ENCODE measurements around the gene APOF.

Gene APOF

DNA sequence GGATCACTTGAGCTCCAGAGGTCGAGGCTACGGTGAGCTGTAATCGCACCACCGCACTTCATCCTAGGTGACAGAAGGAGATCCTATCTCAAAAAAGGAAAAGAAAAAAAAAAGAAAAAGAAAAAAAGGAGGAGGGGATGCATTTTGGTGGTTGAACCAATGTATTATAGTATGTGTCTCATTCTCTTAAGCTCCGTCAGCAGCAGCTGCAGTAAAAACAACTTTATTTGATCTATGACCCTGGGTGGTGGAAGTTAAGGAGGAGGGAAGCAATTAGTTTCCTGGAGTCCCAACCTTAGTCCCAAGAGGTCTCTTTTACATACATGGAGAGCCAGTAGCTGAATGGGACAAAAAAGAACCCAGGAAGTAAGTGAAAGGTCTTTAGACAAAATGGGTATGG lies 26.8 kb upstream of the APOF start:
- Histone ChIP-seq H3K4me1 (ENCODE audit: insufficient read depth, low read length) (no peaks in the 10 kb centered on the region), H3K27me3 (ENCODE audit: insufficient read depth, low read length) (no peaks in the 10 kb centered on the region), H3K4me3 (ENCODE audit: low read length) (no peak overlapping the region), H3K9ac (ENCODE audit: low read depth, low read length) (no peak overlapping the region), H3K9me3 (ENCODE audit: insufficient read depth, low read depth, low read length) (no peaks in the 10 kb centered on the region), H3K36me3 (ENCODE audit: insufficient read depth, low read depth, low read length) (no peaks in the 10 kb centered on the region), H3K27ac (ENCODE audit: low read length) (no peak overlapping the region)

- H3K27ac ChIP-seq (ENCODE audit: low read length): no peak overlapping the region
- H3K9me3 ChIP-seq (ENCODE audit: insufficient read depth, low read depth, low read length): no peaks in the 10 kb centered on the region
- no peak overlapping the region for H3K4me3 ChIP-seq (ENCODE audit: low read length)
- no peaks in the 10 kb centered on the region for H3K27me3 ChIP-seq (ENCODE audit: insufficient read depth, low read length)
- no peak overlapping the region for H3K9ac ChIP-seq (ENCODE audit: low read depth, low read length)
- no peaks in the 10 kb centered on the region for H3K4me1 ChIP-seq (ENCODE audit: insufficient read depth, low read length)
- H3K36me3 ChIP-seq (ENCODE audit: insufficient read depth, low read depth, low read length): no peaks in the 10 kb centered on the region
These were observed 24.6 kb upstream of the APOF start for GRCh38 chr12:56387152-56387736.

DNA sequence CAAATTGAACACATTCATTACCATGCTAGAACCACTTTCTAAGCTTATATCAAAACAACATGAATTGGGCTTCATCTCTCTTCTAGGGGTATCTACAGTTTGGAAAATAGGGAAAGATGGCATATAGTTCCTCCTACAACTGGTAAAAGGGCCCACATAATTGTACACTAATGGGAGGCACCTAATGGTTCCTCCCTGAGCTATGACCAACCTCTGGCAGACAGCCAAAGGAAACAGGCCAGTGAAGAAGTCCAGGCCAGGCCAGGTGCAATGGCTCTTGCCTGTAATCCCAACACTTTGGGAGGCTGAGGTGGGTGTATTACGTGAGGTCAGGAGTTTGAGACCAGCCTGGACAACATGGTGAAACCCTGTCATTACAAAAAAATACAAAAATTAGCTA lies 23.2 kb upstream of the APOF start:
- Histone ChIP-seq H3K9me3 (ENCODE audit: insufficient read depth, low read depth, low read length) (no peaks in the 10 kb centered on the region), H3K4me1 (ENCODE audit: insufficient read depth, low read length) (no peaks in the 10 kb centered on the region), H3K36me3 (ENCODE audit: insufficient read depth, low read depth, low read length) (no peaks in the 10 kb centered on the region), H3K9ac (ENCODE audit: low read depth, low read length) (no peak overlapping the region), H3K27ac (ENCODE audit: low read length) (no peak overlapping the region), H3K27me3 (ENCODE audit: insufficient read depth, low read length) (no peaks in the 10 kb centered on the region), H3K4me3 (ENCODE audit: low read length) (no peak overlapping the region)

GRCh38 chr12:56382611-56383010 lies 20.0 kb upstream of the APOF start:
- Histone ChIP-seq H3K27ac (ENCODE audit: low read length) (no peak overlapping the region), H3K36me3 (ENCODE audit: insufficient read depth, low read depth, low read length) (no peaks in the 10 kb centered on the region), H3K4me1 (ENCODE audit: insufficient read depth, low read length) (peaks cover 2% of the 10 kb centered on the region; the same call in 1 of the 2 replicates), H3K4me3 (ENCODE audit: low read length) (no peak overlapping the region), H3K9ac (ENCODE audit: low read depth, low read length) (no peak overlapping the region), H3K9me3 (ENCODE audit: insufficient read depth, low read depth, low read length) (no peaks in the 10 kb centered on the region), H3K27me3 (ENCODE audit: insufficient read depth, low read length) (no peaks in the 10 kb centered on the region)

GRCh38 chr12:56377989-56378316 lies 15.3 kb upstream of the APOF start:
- Histone ChIP-seq H3K27ac (ENCODE audit: low read length) (no peak overlapping the region), H3K9ac (ENCODE audit: low read depth, low read length) (no peak overlapping the region), H3K9me3 (ENCODE audit: insufficient read depth, low read depth, low read length) (no peaks in the 10 kb centered on the region), H3K4me1 (ENCODE audit: insufficient read depth, low read length) (peaks cover 5% of the 10 kb centered on the region; the same call in 1 of the 2 replicates), H3K27me3 (ENCODE audit: insufficient read depth, low read length) (no peaks in the 10 kb centered on the region), H3K4me3 (ENCODE audit: low read length) (no peak overlapping the region), H3K36me3 (ENCODE audit: insufficient read depth, low read depth, low read length) (no peaks in the 10 kb centered on the region)

DNA sequence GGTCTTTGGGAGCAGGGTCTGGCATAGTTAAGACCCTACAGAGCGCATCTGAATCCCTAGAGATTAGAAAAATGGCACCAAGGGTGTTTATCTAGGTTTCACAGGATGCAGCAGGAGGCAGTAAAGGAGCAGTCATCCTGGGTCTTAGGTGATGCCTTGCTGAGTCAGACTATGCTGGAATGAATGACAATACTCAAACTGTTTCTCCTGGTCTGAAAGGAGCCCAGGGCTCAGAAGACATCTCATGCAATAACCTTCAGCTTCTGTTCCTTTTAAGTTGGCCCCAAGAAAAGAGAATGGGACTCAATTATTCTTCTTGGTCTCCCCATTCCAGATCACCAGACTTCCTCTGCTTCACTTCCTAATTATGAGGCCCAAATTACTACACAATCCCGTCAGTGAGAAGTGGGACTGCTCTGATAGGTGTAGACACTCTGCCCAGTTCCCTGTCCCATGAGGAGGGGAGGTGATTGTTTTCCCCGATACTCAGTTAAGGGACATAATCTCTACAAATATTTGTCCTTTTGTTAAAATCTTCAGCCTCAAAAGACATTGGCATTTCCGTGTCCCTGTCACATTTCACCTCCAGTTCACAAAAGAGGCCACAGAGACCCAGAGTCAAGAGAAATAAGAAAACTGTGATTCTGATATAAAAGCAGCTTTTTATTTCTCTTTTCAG lies 14.8 kb upstream of the APOF start:
- no peak overlapping the region for H3K27ac ChIP-seq (ENCODE audit: low read length)
- H3K4me3 ChIP-seq (ENCODE audit: low read length): no peak overlapping the region
- H3K9ac ChIP-seq (ENCODE audit: low read depth, low read length): no peak overlapping the region
- H3K36me3 ChIP-seq (ENCODE audit: insufficient read depth, low read depth, low read length): no peaks in the 10 kb centered on the region
- no peaks in the 10 kb centered on the region for H3K27me3 ChIP-seq (ENCODE audit: insufficient read depth, low read length)
- peaks cover 5% of the 10 kb centered on the region; the same call in 1 of the 2 replicates for H3K4me1 ChIP-seq (ENCODE audit: insufficient read depth, low read length)
- H3K9me3 ChIP-seq (ENCODE audit: insufficient read depth, low read depth, low read length): no peaks in the 10 kb centered on the region; the same call in 1 of the 2 replicates

GRCh38 chr12:56375598-56376434 lies 13.2 kb upstream of the APOF start:
- Histone ChIP-seq H3K36me3 (ENCODE audit: insufficient read depth, low read depth, low read length) (no peaks in the 10 kb centered on the region), H3K9me3 (ENCODE audit: insufficient read depth, low read depth, low read length) (no peaks in the 10 kb centered on the region; the same call in 1 of the 2 replicates), H3K27ac (ENCODE audit: low read length) (no peak overlapping the region), H3K4me1 (ENCODE audit: insufficient read depth, low read length) (peaks cover 5% of the 10 kb centered on the region; the same call in 1 of the 2 replicates), H3K9ac (ENCODE audit: low read depth, low read length) (no peak overlapping the region), H3K27me3 (ENCODE audit: insufficient read depth, low read length) (no peaks in the 10 kb centered on the region), H3K4me3 (ENCODE audit: low read length) (no peak overlapping the region)

GRCh38 chr12:56374726-56375597 lies 12.3 kb upstream of the APOF start:
- Histone ChIP-seq H3K27ac (ENCODE audit: low read length) (no peak overlapping the region), H3K4me3 (ENCODE audit: low read length) (no peak overlapping the region), H3K4me1 (ENCODE audit: insufficient read depth, low read length) (peaks cover 5% of the 10 kb centered on the region; the same call in 1 of the 2 replicates), H3K36me3 (ENCODE audit: insufficient read depth, low read depth, low read length) (no peaks in the 10 kb centered on the region), H3K27me3 (ENCODE audit: insufficient read depth, low read length) (no peaks in the 10 kb centered on the region), H3K9me3 (ENCODE audit: insufficient read depth, low read depth, low read length) (no peaks in the 10 kb centered on the region; the same call in 1 of the 2 replicates), H3K9ac (ENCODE audit: low read depth, low read length) (no peak overlapping the region)

- peaks cover 5% of the 10 kb centered on the region; the same call in 1 of the 2 replicates for H3K4me1 ChIP-seq (ENCODE audit: insufficient read depth, low read length)
- H3K9ac ChIP-seq (ENCODE audit: low read depth, low read length): no peak overlapping the region
- H3K9me3 ChIP-seq (ENCODE audit: insufficient read depth, low read depth, low read length): no peaks in the 10 kb centered on the region; the same call in 1 of the 2 replicates
- no peak overlapping the region for H3K4me3 ChIP-seq (ENCODE audit: low read length)
- H3K27me3 ChIP-seq (ENCODE audit: insufficient read depth, low read length): no peaks in the 10 kb centered on the region
- H3K36me3 ChIP-seq (ENCODE audit: insufficient read depth, low read depth, low read length): no peaks in the 10 kb centered on the region
- H3K27ac ChIP-seq (ENCODE audit: low read length): no peak overlapping the region
These were observed 10.9 kb upstream of the APOF start for GRCh38 chr12:56373515-56373914.

DNA sequence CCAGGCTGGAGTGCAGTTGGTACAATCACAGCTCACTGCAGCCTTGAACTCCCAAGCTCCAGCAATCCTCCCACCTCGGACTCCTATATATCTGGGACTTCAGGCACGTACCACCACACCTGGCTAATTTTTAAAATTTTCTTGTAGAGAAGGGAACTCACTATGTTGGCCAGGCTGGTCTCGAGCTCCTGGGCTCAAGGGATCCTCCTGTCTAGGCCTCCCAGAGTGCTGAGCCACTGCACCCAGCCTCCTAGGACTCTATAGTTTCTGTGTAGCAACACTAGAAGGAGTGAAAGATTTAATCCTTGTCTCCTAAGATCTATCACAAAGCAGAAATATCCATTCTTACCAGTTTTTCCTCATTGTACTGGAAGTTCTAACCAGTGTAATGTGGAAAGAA lies 4.3 kb upstream of the APOF start:
- no peak overlapping the region for H3K27ac ChIP-seq (ENCODE audit: low read length)
- no peak overlapping the region for H3K9ac ChIP-seq (ENCODE audit: low read depth, low read length)
- H3K27me3 ChIP-seq (ENCODE audit: insufficient read depth, low read length): peaks cover 8% of the 10 kb centered on the region; the same call in 1 of the 2 replicates
- H3K9me3 ChIP-seq (ENCODE audit: insufficient read depth, low read depth, low read length): no peaks in the 10 kb centered on the region
- no peaks in the 10 kb centered on the region for H3K36me3 ChIP-seq (ENCODE audit: insufficient read depth, low read depth, low read length)
- H3K4me1 ChIP-seq (ENCODE audit: insufficient read depth, low read length): no peaks in the 10 kb centered on the region
- no peak overlapping the region for H3K4me3 ChIP-seq (ENCODE audit: low read length)

GRCh38 chr12:56361487-56362129 lies 1.0 kb downstream of the APOF start:
- no peaks in the 10 kb centered on the region; the same call in 1 of the 2 replicates for H3K36me3 ChIP-seq (ENCODE audit: insufficient read depth, low read depth, low read length)
- no peak overlapping the region for H3K27ac ChIP-seq (ENCODE audit: low read length)
- H3K9me3 ChIP-seq (ENCODE audit: insufficient read depth, low read depth, low read length): no peaks in the 10 kb centered on the region
- no peak overlapping the region for H3K9ac ChIP-seq (ENCODE audit: low read depth, low read length)
- no peaks in the 10 kb centered on the region for H3K4me1 ChIP-seq (ENCODE audit: insufficient read depth, low read length)
- H3K4me3 ChIP-seq (ENCODE audit: low read length): no peak overlapping the region
- peaks cover 13% of the 10 kb centered on the region for H3K27me3 ChIP-seq (ENCODE audit: insufficient read depth, low read length)

Measured in iPS-20b (cell line).